NCI-H2227 treated with DMSO at 0.1 percent for 48 hours (cell line): ENCODE data around the gene BCL2L12.
"Not testable (repeated sequence)": the region's sequence is repeated elsewhere in the genome, so short reads cannot be mapped to it uniquely, and the experiment has no call there.

ENCODE experiments used
- DNase-seq: peaks from one replicate; lab custom pipeline; 2025; lab: John Stamatoyannopoulos, UW

The BCL2L12 gene

GRCh38 chr19:49665351-49666119 is at the start of gene BCL2L12, which contains the start of gene IRF3:
BCL2L12 (plus strand) TSS chr19:49665933; CDS start chr19:49666693, 760 bp downstream.
IRF3 (minus strand) TSS chr19:49665857; CDS start chr19:49664838, 1,019 bp downstream.
- DNase-seq: peak; percentile 78

- DNase-seq: no peak
Measured at GRCh38 chr19:49616532-49616931, 49.2 kb upstream of the BCL2L12 start.

DNA sequence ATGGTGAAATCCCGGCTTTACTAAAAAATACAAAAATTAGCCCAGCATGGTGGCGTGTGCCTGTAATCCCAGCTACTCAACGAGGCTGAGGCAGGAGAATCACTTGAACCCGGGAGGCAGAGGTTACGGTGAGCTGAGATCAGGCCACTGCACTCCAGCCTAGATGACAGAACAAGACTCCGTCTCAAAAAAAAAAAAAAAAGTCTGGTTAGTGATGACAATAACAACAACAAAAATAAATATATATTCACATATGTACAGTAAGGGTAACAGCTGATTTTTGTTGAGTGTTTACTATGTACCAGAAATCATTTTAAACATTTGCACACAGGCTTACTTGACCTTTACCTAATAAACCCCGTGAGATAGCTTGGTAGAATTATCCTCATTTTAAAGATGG is 48.8 kb upstream of the BCL2L12 start:
- no peak for DNase-seq

DNA sequence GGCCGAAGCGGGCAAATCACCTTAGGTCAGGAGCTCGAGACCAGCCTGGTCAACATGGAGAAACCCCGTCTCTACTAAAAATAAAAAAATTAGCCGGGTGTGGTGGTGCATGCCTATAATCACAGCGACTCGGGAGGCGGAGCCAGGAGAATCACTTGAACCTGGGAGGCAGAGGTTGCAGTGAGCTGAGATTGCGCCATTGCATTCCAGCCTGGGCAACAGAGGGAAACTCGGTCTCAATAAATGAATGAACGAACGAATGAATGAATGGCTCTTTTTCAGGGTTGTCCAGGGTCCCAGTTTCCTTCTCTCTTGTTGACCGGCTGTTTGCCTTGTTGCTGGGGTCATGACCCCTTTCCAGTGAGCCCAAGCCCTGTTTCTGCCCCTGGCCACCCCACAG is 47.9 kb upstream of the BCL2L12 start:
- not testable (repeated sequence) for DNase-seq

DNA sequence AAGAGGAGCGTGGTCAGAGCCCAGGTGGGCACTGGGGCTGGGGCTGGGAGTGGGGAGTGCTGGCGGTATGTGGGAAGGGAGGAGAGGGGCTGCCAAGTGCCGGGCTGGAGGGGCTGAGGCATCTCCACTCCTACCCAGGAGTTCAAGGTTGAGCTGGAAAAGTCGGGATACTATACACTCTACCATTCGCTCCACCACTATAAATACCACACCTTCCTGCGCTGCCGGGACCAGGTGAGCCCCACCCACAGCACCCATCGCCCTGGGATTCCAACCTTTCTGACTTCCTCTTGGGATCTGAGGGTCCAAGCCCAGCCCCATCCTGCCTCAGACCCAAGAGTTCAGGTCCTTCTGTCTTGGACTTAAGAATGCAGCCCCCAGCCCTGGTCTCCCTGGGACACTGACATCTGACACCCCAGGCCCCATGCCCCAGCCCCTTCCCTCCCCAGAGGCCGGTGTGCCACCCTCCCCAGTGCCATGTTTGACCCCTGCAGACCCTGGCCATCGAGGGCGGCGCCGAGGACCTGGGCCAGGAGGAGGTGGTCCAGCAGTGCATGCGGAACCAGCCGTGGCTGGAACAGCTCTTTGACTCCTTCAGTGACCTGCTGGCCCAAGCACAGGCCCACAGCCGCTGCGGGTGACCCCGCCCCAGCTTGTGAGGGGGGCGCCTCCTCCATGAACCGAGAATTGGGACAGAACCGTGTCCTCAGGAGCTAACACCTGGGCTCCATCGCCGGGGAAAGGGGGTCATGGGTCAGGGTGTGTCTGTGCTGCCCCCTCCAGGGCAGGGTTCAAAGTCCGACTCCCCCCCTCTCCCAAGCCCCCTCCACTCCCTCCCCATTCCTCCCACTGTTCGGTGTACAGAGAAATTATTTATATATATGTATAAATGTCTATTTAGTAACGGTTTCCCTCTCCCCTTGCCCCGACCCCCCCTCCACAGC is 40.5 kb upstream of the BCL2L12 start:
- no peak for DNase-seq

GRCh38 chr19:49626226-49626625 is 39.5 kb upstream of the BCL2L12 start:
- DNase-seq: no peak

- DNase-seq: no peak
Measured at GRCh38 chr19:49629659-49630058, 36.1 kb upstream of the BCL2L12 start.

DNA sequence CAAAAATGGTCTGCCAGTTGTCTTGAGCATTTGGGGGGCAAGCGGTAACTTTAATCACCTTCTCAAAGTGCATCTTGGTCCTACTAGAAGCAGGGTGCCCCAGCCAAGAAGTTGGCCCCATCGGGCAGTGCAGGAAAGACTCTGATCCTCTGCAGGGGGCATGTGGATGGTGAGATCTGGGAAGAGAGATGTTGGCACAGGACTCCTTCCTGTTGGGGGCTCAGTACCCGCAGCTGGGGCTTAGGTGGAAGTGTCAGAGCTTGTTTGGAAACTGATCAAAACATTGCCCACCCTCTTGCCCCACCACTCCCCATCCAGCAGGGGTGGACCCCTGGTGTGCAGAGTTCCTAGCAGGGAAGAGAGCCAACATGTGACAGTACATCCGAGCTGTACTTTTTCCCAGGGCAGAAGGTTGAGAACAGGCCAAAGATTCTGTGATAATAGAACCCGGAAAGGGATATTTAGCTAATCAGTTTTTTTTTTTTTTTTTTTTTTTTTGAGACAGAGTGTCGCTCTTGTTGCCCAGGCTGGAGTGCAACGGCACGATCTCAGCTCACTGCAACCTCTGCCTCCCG is 34.6 kb upstream of the BCL2L12 start:
- no peak for DNase-seq

DNA sequence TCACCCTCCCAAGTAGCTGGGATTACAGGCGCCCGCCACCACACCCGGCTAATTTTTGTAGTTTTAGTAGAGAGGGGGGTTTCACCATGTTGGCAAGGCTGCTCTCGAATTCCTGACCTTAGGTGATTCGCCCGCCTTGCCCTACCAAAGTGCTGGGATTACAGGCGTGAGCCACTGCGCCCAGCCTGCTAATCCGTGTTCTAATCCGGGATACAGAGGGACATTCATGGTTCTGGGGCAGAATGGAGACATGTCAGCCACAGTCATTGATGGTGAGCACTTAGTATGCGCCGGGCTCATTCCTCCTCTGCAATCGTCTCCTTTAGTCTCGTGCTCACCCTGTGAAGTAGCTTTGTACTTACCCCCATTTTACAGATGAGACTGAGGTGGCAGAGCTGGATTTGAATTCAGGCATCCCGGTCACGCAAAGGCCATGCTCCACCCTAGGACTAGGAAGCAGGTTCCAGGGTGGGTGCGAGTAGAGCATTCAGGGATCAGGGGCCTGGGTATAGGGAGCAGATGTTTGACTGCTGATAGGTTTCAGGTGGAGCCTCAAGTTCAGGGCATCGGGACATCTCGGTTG is 34.0 kb upstream of the BCL2L12 start:
- no peak for DNase-seq

GRCh38 chr19:49632576-49632975 is 33.2 kb upstream of the BCL2L12 start:
- no peak for DNase-seq

DNA sequence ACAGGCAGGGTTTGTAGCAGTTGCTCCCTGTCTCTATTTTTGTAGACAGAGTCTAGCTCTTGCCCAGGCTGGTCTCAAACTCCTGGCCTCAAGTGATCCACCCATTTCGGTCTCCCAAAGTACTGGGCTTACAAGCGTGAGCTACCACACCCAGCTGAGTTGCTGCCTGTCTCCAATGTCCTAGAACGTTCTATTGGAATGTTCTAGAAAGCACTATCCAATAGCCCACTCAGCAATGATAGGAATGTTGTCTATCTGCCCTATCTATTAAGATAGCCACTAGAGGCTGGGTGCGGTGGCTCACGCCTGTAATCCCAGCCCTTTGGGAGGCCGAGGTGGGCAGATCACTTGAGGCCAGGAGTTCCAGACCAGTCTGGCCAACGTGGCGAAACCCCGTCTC is 32.5 kb upstream of the BCL2L12 start:
- DNase-seq: not testable (repeated sequence)

GRCh38 chr19:49635530-49636232 is 30.1 kb upstream of the BCL2L12 start:
- no peak for DNase-seq

GRCh38 chr19:49636233-49636932 is 29.4 kb upstream of the BCL2L12 start:
- DNase-seq: no peak

DNA sequence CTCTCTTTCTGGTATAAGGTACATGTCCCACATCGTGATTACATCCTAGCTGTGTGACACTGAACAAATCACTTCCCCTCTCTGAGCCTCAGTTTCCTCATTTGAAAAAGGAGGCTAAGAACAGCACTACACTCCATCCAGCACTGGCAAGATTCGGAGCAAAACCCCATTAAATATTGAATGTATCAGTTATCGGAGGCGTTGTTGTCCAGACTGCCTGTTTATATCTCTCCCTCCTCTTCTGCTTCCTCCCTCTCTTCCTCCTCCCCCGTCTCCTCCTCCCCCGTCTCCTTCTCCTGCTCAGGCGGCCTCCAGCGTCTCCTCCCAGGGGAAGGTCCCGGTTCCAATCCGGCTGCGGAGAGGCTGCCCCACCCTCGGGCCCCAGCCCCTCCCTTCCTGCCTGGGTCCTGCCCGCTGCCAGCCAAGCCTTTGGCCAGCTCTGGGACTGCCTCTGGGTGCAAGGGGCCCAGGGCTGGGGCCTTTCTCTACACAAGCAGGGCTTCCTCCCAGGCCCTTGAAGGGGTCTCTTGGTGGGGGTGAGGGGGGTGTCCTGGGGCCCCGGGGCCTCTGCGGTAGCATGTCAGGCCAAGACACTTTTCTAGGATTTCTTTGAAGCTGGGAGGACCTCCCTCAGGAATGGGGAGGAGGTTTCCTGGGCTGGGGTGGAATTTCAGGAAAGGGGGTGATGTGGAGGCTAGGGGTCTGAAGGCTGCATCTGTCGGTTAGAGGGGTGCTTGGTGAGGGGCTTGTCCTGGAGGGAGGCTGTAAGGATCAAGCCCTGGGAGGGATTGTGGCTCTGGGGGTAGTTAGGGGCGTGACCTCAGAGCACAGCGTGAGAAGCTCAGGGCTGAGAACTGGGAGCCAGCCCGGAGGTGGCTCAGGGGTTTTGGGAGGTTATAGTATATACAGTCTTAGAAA is 27.7 kb upstream of the BCL2L12 start:
- no peak for DNase-seq

GRCh38 chr19:49639401-49640112 is 26.2 kb upstream of the BCL2L12 start:
- DNase-seq: no peak

GRCh38 chr19:49640113-49640898 is 25.4 kb upstream of the BCL2L12 start, which contains the start of gene RRAS:
RRAS (minus strand) TSS chr19:49640143; CDS start chr19:49640098, 45 bp downstream.
- DNase-seq: peak; percentile 97

DNA sequence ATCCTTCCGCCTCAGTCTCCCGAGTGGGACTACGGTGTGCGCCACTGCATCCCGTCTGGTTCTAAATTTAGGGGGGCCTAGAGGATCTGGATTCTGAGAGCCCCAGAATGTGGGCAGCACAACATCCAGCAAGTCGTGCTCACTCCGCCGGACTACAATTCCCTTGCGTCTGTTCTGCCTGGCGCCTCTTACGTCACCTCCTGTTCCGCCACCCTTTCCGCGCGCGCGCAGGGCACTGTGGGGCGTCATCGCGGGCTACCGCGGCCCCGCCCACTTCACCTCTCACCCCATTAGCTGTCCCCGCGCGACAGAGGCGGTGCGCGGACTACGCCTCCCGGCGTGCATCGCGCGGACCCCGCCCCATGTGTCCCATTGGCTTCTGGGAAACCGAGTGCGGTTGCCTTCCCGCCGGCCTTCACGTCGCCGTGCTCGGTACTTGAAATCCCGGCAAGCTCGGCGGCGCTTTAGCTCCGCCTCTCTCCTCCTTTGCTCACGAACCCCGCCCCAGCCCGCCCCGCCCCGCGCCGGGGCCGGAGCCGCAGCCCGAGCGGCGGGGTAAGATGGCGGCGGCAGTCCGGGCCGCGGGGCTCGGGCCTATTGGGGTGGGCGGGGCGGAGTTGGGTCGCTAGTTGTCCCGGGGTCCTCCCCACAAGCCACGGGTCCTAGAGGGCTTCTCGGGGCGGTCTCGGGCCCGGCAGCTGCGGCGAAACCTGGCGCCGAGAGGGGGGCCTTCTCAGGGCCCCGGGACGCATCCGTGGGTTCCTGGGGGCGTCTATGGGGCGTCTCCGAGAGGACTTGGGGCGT is 23.8 kb upstream of the BCL2L12 start, which contains the start of gene SCAF1:
SCAF1 (plus strand) TSS at position 522 of the 804 bp plus-strand sequence. CDS start 2,818 bp downstream, outside the sequence.
- peak; percentile 93 for DNase-seq
